ENCODE measurements around the gene CD48. TPM values are rescaled to one million over a fixed set of nuclear protein-coding genes. Genes with fewer than 3 reads are reported as not detected.

The CD48 gene
- total and polyA plus RNA-seq, 2 of the 4 experiments (the other 2 are of a cell fraction) = not detected

DNA sequence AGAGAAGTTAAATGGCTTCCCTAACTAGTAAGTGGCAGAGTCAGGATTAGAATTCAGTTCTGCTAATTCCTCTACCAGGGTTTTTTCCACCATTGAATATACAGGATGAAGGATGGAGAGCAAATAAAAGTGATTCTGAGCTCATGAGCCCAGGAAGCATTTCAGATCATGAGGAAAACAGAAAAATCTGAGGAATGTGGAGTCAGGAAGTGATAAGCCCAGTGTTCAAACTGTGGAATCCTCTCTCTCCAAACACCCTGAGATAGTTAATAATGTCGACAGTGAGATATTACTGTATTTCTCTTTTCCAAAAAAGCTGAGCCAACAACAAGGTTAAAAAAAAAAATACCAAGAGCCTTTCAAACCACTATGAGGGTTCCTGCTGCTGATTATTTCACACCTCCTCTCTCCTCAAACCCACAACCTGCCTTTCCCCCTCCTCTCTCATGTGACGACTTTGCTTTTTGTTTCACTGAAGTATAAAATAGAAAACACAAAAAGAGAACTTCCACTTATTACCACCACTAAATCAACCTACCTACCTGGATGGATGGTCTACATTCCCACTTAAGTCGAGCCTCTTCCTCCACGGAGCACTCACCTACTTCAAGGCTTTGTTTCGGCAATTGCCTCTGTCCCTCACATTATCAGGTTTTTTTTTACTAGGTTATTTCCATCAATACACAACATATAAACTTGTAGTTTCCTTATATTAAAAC lies 73.6 kb downstream of the CD48 start:
- in situ Hi-C loops (cut with MboI; ENCODE audit: low sequenced_read_pairs) (no loop called here), dilution Hi-C loops (cut with HindIII; ENCODE audit: low sequenced_read_pairs, unreplicated experiment) (no loop called here), intact Hi-C loops (cut with micrococcal nuclease) (no loop called here)
- Histone ChIP-seq H3K56ac (ENCODE audit: extremely low read depth, insufficient read depth, low read length) (no peak overlapping the region), H3K18ac (ENCODE audit: low read depth, low read length) (no peak overlapping the region), H3K23ac (ENCODE audit: low read depth, low read length) (no peak overlapping the region), H2AK9ac (replicated peaks; ENCODE audit: low read depth, low read length, poor library complexity) (no peak overlapping the region), H3K27me3 (ENCODE audit: control insufficient read depth, insufficient read depth, low read length) (no peaks in the 10 kb centered on the region), H4K20me1 (ENCODE audit: insufficient read depth, low read length) (no peaks in the 10 kb centered on the region), H2BK5ac (ENCODE audit: low read depth, low read length, poor library complexity, severe bottlenecking) (no peak overlapping the region), H3K14ac (replicated peaks; ENCODE audit: low read depth, low read length) (no peak overlapping the region), H2AK5ac (ENCODE audit: low read depth, low read length) (no peak overlapping the region), H3K9ac (ENCODE audit: low read depth, low read length) (no peak overlapping the region), H2BK20ac (ENCODE audit: low read depth, low read length) (no peak overlapping the region), H3K4me3 (ENCODE audit: insufficient read depth, low read depth, low read length) (no peak overlapping the region), H2BK15ac (ENCODE audit: low read depth, low read length) (no peak overlapping the region), H2BK120ac (ENCODE audit: low read depth, low read length) (no peak overlapping the region), H2AFZ (replicated peaks; ENCODE audit: low read length, poor library complexity) (no peak overlapping the region), H3K9me1 (ENCODE audit: insufficient read depth, low read length) (no peaks in the 10 kb centered on the region), H4K8ac (ENCODE audit: low read depth in 2 of 2, low read length in 2 of 2) (no peak overlapping the region), H4K5ac (ENCODE audit: low read depth, low read length) (no peak overlapping the region), H3K9me3 (ENCODE audit: control insufficient read depth, insufficient read depth, low read length) (no peaks in the 10 kb centered on the region), H3K4ac (ENCODE audit: low read depth, low read length) (no peak overlapping the region), H3K4me1 (ENCODE audit: control insufficient read depth, insufficient read depth, low read length) (no peaks in the 10 kb centered on the region), H3K36me3 (ENCODE audit: control insufficient read depth, insufficient read depth, low read length) (no peaks in the 10 kb centered on the region), H3K27ac (ENCODE audit: insufficient read depth, low read length) (no peak overlapping the region), H3K79me1 (ENCODE audit: low read depth in 1 of 2, low read length in 2 of 2) (no peaks in the 10 kb centered on the region), H3K4me2 (ENCODE audit: low read depth, low read length) (no peak overlapping the region), H4K91ac (ENCODE audit: insufficient read depth, low read depth, low read length) (no peak overlapping the region)
- BruUV-seq (replicated peaks) = no TSS peak
- no peak for ATAC-seq (ENCODE audit: low read depth)
- no peak for DNase-seq
- ChIA-PET CTCF (no interaction called here), POLR2A (ENCODE audit: unreplicated experiment) (no interaction called here)
- 46% methylated on average over 4 of the region's 5 CpGs; no CpG with 5 or more reads in 1 of the 2 experiments for WGBS, 2 experiments (ENCODE audit: extremely low coverage in 2 of 2, insufficient read length in 1 of 2)
- TF ChIP-seq, protein P1, sequence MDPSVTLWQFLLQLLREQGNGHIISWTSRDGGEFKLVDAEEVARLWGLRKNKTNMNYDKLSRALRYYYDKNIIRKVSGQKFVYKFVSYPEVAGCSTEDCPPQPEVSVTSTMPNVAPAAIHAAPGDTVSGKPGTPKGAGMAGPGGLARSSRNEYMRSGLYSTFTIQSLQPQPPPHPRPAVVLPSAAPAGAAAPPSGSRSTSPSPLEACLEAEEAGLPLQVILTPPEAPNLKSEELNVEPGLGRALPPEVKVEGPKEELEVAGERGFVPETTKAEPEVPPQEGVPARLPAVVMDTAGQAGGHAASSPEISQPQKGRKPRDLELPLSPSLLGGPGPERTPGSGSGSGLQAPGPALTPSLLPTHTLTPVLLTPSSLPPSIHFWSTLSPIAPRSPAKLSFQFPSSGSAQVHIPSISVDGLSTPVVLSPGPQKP (IDR thresholded peaks at IDR 0.05; ENCODE audit: borderline replicate concordance, low read depth, low read length) = no peak
- TF ChIP-seq SMC3 (IDR thresholded peaks at IDR 0.05; ENCODE audit: low read depth, low read length) = no peak
- TF ChIP-seq BHLHE40 (IDR thresholded peaks at IDR 0.05; ENCODE audit: low read depth, low read length) = no peak
- no peak for TF ChIP-seq MAZ (IDR thresholded peaks at IDR 0.05; ENCODE audit: borderline replicate concordance, low read depth, low read length)
- TF ChIP-seq CHD1 (IDR thresholded peaks at IDR 0.05; ENCODE audit: low read depth, low read length) = no peak
- TF ChIP-seq CEBPB (IDR thresholded peaks at IDR 0.05; ENCODE audit: low read depth, low read length) = no peak
- TF ChIP-seq RAD21 (IDR thresholded peaks at IDR 0.05; ENCODE audit: low read length) = no peak
- TF ChIP-seq RFX5 (IDR thresholded peaks at IDR 0.05; ENCODE audit: low read depth, low read length) = no peak
- TF ChIP-seq FOS (IDR thresholded peaks at IDR 0.05; ENCODE audit: low read depth, low read length) = no peak
- TF ChIP-seq, protein P2, sequence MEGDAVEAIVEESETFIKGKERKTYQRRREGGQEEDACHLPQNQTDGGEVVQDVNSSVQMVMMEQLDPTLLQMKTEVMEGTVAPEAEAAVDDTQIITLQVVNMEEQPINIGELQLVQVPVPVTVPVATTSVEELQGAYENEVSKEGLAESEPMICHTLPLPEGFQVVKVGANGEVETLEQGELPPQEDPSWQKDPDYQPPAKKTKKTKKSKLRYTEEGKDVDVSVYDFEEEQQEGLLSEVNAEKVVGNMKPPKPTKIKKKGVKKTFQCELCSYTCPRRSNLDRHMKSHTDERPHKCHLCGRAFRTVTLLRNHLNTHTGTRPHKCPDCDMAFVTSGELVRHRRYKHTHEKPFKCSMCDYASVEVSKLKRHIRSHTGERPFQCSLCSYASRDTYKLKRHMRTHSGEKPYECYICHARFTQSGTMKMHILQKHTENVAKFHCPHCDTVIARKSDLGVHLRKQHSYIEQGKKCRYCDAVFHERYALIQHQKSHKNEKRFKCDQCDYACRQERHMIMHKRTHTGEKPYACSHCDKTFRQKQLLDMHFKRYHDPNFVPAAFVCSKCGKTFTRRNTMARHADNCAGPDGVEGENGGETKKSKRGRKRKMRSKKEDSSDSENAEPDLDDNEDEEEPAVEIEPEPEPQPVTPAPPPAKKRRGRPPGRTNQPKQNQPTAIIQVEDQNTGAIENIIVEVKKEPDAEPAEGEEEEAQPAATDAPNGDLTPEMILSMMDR (conservative IDR thresholded peaks at IDR 0.05; ENCODE audit: low read depth, low read length) = no peak
- TF ChIP-seq RCOR1 (IDR thresholded peaks at IDR 0.05; ENCODE audit: insufficient replicate concordance, low read length) = no peak
- no peak for TF ChIP-seq POLR2A (IDR thresholded peaks at IDR 0.05; ENCODE audit: low read depth, low read length)
- no peak for TF ChIP-seq NFE2L2 (IDR thresholded peaks at IDR 0.05; ENCODE audit: low read depth, low read length)
- no peak for TF ChIP-seq MAFK (IDR thresholded peaks at IDR 0.05; ENCODE audit: low read depth, low read length)
- no peak for TF ChIP-seq MXI1 (IDR thresholded peaks at IDR 0.05; ENCODE audit: borderline replicate concordance, low read depth, low read length)
- TF ChIP-seq, protein P3, sequence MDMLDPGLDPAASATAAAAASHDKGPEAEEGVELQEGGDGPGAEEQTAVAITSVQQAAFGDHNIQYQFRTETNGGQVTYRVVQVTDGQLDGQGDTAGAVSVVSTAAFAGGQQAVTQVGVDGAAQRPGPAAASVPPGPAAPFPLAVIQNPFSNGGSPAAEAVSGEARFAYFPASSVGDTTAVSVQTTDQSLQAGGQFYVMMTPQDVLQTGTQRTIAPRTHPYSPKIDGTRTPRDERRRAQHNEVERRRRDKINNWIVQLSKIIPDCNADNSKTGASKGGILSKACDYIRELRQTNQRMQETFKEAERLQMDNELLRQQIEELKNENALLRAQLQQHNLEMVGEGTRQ (IDR thresholded peaks at IDR 0.05; ENCODE audit: low read depth, low read length) = no peak
